PC-3 (cell line): ENCODE measurements around the gene F12. TPM values are rescaled to one million over a fixed set of nuclear protein-coding genes. Genes with fewer than 3 reads are reported as not detected.

ENCODE experiments used
- ATAC-seq: fragments of 200-7000 bp; cut with Tn5 transposase; 2 replicates; pipeline ENCODE4 v1.9.1; 2020; ENCODE audit warnings: mild to moderate bottlenecking, moderate library complexity
- BruUV-seq: library from RNA; stranded (reverse); fragments of 400-500 nt; replicated peaks from 2 replicates; lab custom pipeline; 2021; lab: Mats Ljungman, UMichigan
- CTCF ChIA-PET: fragments of 300-600 bp; sonication (Branson Sonifier 250); formaldehyde crosslinking; loops from one replicate; lab custom pipeline; 2022; ENCODE audit warnings: antibody characterized with exemption; lab: Charles Lee
- POLR2A ChIA-PET: fragments of 300-600 bp; sonication (Branson Sonifier 250); formaldehyde crosslinking; loops from one replicate; lab custom pipeline; 2022; ENCODE audit warnings: antibody characterized with exemption; ENCODE audit not compliant: unreplicated experiment; lab: Charles Lee
- DNase-seq: peaks from one replicate; pipeline ENCODE4 v3.0.0-alpha.2; 2015
- H2AFZ ChIP-seq: fragments of 300-600 bp; sonication (generic); 2 replicates; pipeline ENCODE4 v1.6.0; 2016; ENCODE audit warnings: antibody characterized with exemption, low read length
- H3F3A ChIP-seq: fragments of 300-600 bp; sonication (generic); one replicate; pipeline ENCODE4 v1.6.0; 2017; ENCODE audit warnings: antibody characterized with exemption, low read length, control low read depth, mild to moderate bottlenecking; ENCODE audit not compliant: unreplicated experiment
- H3K27ac ChIP-seq: fragments of 300-600 bp; sonication (generic); 2 replicates; pipeline ENCODE4 v1.5.1; 2016; ENCODE audit warnings: mild to moderate bottlenecking, low read length
- H3K27me3 ChIP-seq: fragments of 300-600 bp; sonication (generic); 2 replicates; pipeline ENCODE4 v1.6.1; 2016; ENCODE audit warnings: low read length, mixed read lengths
- H3K36me3 ChIP-seq: fragments of 300-600 bp; sonication (generic); 2 replicates; pipeline ENCODE4 v1.6.1; 2016; ENCODE audit warnings: low read depth, mixed run types, low read length, mixed read lengths
- H3K4me1 ChIP-seq: fragments of 300-600 bp; sonication (generic); 2 replicates; pipeline ENCODE4 v1.5.1; 2016; ENCODE audit warnings: low read length; ENCODE audit not compliant: insufficient read depth
- H3K4me2 ChIP-seq: fragments of 300-600 bp; sonication (generic); 2 replicates; pipeline ENCODE4 v1.6.0; 2016; ENCODE audit warnings: low read length
- H3K4me3 ChIP-seq: fragments of 300-600 bp; sonication (generic); 2 replicates; pipeline ENCODE4 v1.5.1; 2016; ENCODE audit warnings: mild to moderate bottlenecking, low read length, mixed read lengths
- H3K79me2 ChIP-seq: fragments of 300-600 bp; sonication (generic); 2 replicates; pipeline ENCODE4 v1.6.1; 2017; ENCODE audit warnings: low read length, mixed read lengths
- H3K9ac ChIP-seq: fragments of 300-600 bp; sonication (generic); 2 replicates; pipeline ENCODE4 v1.6.0; 2016; ENCODE audit warnings: mild to moderate bottlenecking, low read length
- H3K9me2 ChIP-seq: fragments of 300-600 bp; sonication (generic); replicated peaks from 2 replicates; pipeline ENCODE4 v1.6.1; 2016; ENCODE audit warnings: mixed run types, low read length, mixed read lengths
- H3K9me3 ChIP-seq: fragments of 300-600 bp; sonication (generic); 2 replicates; pipeline ENCODE4 v1.6.1; 2016; ENCODE audit warnings: low read length, mixed read lengths
- H4K20me1 ChIP-seq: fragments of 300-600 bp; sonication (generic); 2 replicates; pipeline ENCODE4 v1.6.1; 2016; ENCODE audit warnings: low read length, mixed read lengths
- CTCF ChIP-seq: fragments of 300-600 bp; sonication (generic); conservative IDR thresholded peaks from 2 replicates; pipeline ENCODE4 v1.5.1; 2017; ENCODE audit warnings: antibody characterized with exemption, low read depth, mild to moderate bottlenecking, low read length
- EZH2 ChIP-seq: fragments of 300-600 bp; sonication (generic); IDR thresholded peaks from one replicate; pipeline ENCODE4 v1.6.1; 2017; ENCODE audit warnings: antibody characterized with exemption, mild to moderate bottlenecking, low read length; ENCODE audit not compliant: unreplicated experiment
- EZH2phosphoT487 ChIP-seq: fragments of 300-600 bp; sonication (generic); IDR thresholded peaks from 2 replicates; pipeline ENCODE4 v1.6.1; 2018; ENCODE audit warnings: mild to moderate bottlenecking, antibody characterized with exemption, low read length, borderline replicate concordance
- intact Hi-C: fragments of 100-400 bp; cut with micrococcal nuclease; formaldehyde crosslinking; loops from 2 replicates; pipeline ENCODE4 v1.9.0; 2023
- total RNA-seq: library from RNA; depleted of rRNA; stranded (reverse); fragments of >200 nt; gene quantifications from 2 replicates; pipeline ENCODE4 v1.2.3, GENCODE V29; 2014

Gene F12
- total RNA-seq, 1 experiment from 2014 or later: 36.8 TPM

- H3K4me1 ChIP-seq: peaks cover 23% of the 10 kb centered on the region
- peak within 1 kb of the TSS; percentile 85 for H3K27ac ChIP-seq
- H3K9me3 ChIP-seq: no peaks in the 10 kb centered on the region
- DNase-seq: peak; percentile 79
- H3K9ac ChIP-seq: peak within 1 kb of the TSS; percentile 75
- TF ChIP-seq EZH2phosphoT487 (peak; percentile 77), CTCF (no peak)
- intact Hi-C loops: loop anchor here (2.0 kb wide), 2 partner anchors 20 to 128 kb away; partner anchors contain the start of gene GRK6
- CTCF ChIA-PET: interaction anchor here (0.5 to 1.2 kb wide), 5 partner anchors 9 to 310 kb away, joined by 3 to 7 read pairs (median 4); partner anchors contain the start of gene GRK6
- POLR2A ChIA-PET: interaction anchor here (0.6 to 1.3 kb wide), 2 partner anchors 51 kb away, joined by 3 to 5 read pairs; partner anchors contain the start of gene PDLIM7
- H3F3A ChIP-seq: peaks cover 7% of the 10 kb centered on the region
- H3K79me2 ChIP-seq: peaks cover 48% of the 10 kb centered on the region
- no peaks in the 10 kb centered on the region for H4K20me1 ChIP-seq
- no peaks in the 10 kb centered on the region for H3K9me2 ChIP-seq
- H3K4me2 ChIP-seq: peak within 1 kb of the TSS; percentile 97
- H3K4me3 ChIP-seq: peak within 1 kb of the TSS; percentile 82
- no peaks in the 10 kb centered on the region for H3K27me3 ChIP-seq
- peak within 1 kb of the TSS; percentile 53; the same call in 1 of the 2 replicates for H2AFZ ChIP-seq
- BruUV-seq: no TSS peak
- peak; percentile 36 for ATAC-seq
- H3K36me3 ChIP-seq: peaks cover 7% of the 10 kb centered on the region; the same call in 1 of the 2 replicates
Measured at GRCh38 chr5:177446200-177447065, 37.1 kb upstream of the F12 start, which contains the start of gene PRR7. TSS of gene PRR7 (plus strand) at chr5:177446814. CDS start at chr5:177455068, 8,254 bp downstream.

- Histone ChIP-seq H3K9me3 (no peaks in the 10 kb centered on the region), H3F3A (peaks cover 7% of the 10 kb centered on the region), H4K20me1 (no peaks in the 10 kb centered on the region), H2AFZ (no peak overlapping the region), H3K4me3 (peak overlapping the region; percentile 82), H3K9me2 (no peaks in the 10 kb centered on the region), H3K79me2 (peaks cover 48% of the 10 kb centered on the region), H3K4me2 (peak overlapping the region; percentile 97), H3K27me3 (no peaks in the 10 kb centered on the region), H3K27ac (peak overlapping the region; percentile 23; the same call in 1 of the 2 replicates), H3K4me1 (peaks cover 23% of the 10 kb centered on the region), H3K9ac (peak overlapping the region; percentile 75), H3K36me3 (peaks cover 7% of the 10 kb centered on the region; the same call in 1 of the 2 replicates)
- TF ChIP-seq EZH2 (no peak), CTCF (no peak), EZH2phosphoT487 (no peak)
- BruUV-seq: no TSS peak
- POLR2A ChIA-PET: interaction anchor here (0.6 kb wide), 1 partner anchor 52 kb away, joined by 3 read pairs; no protein-coding TSS in a partner anchor
- ATAC-seq (no peak), DNase-seq (no peak)
- CTCF ChIA-PET: interaction anchor here (0.5 to 0.7 kb wide), 3 partner anchors 10 to 41 kb away, joined by 3 to 7 read pairs (median 4); partner anchors contain the start of gene GRK6
- intact Hi-C loops: loop anchor here (2.0 kb wide), 2 partner anchors 19 to 127 kb away; partner anchors contain the start of gene GRK6
Measured at GRCh38 chr5:177445917-177446199, 36.5 kb upstream of the F12 start.
